WERI-Rb-1 (cell line): ENCODE results near the gene MAPK11.

Source experiments
- DNase-seq: peaks from one replicate; pipeline ENCODE4 v3.0.0-alpha.2; 2020
- H3K27ac ChIP-seq: fragments of 250-450 bp; sonication (Bioruptor Pico); 2 replicates; pipeline ENCODE4 v1.5.1; 2020; ENCODE audit warnings: mild to moderate bottlenecking, moderate library complexity
- H3K27me3 ChIP-seq: fragments of 250-450 bp; sonication (Bioruptor Pico); 2 replicates; pipeline ENCODE4 v1.5.1; 2021; ENCODE audit warnings: mild to moderate bottlenecking, low read depth, moderate library complexity; ENCODE audit not compliant: insufficient read depth, severe bottlenecking
- H3K36me3 ChIP-seq: fragments of 250-450 bp; sonication (Bioruptor Pico); 2 replicates; pipeline ENCODE4 v1.5.1; 2020; ENCODE audit warnings: mild to moderate bottlenecking, moderate library complexity
- H3K4me3 ChIP-seq: 2 replicates; pipeline ENCODE4 v1.5.1; 2011; ENCODE audit warnings: low read depth, mild to moderate bottlenecking, control low read depth, low read length
- H3K9me3 ChIP-seq: fragments of 250-450 bp; sonication (Bioruptor Pico); 2 replicates; pipeline ENCODE4 v1.5.1; 2021; ENCODE audit warnings: mild to moderate bottlenecking, moderate library complexity; ENCODE audit not compliant: severe bottlenecking
- CTCF ChIP-seq: IDR thresholded peaks from 2 replicates; pipeline ENCODE4 v1.5.1; 2011; ENCODE audit warnings: low read depth, mild to moderate bottlenecking, control low read depth, inconsistent platforms, low read length

Gene MAPK11

GRCh38 chr22:50266994-50267393 lies 3.2 kb downstream of the MAPK11 start:
- peaks cover 22% of the 10 kb centered on the region for H3K36me3 ChIP-seq
- no peak overlapping the region for H3K27ac ChIP-seq
- no peak overlapping the region for H3K4me3 ChIP-seq
- no peak for DNase-seq
- TF ChIP-seq CTCF, result no peak
- H3K9me3 ChIP-seq, result no peaks in the 10 kb centered on the region
- no peaks in the 10 kb centered on the region for H3K27me3 ChIP-seq

DNA sequence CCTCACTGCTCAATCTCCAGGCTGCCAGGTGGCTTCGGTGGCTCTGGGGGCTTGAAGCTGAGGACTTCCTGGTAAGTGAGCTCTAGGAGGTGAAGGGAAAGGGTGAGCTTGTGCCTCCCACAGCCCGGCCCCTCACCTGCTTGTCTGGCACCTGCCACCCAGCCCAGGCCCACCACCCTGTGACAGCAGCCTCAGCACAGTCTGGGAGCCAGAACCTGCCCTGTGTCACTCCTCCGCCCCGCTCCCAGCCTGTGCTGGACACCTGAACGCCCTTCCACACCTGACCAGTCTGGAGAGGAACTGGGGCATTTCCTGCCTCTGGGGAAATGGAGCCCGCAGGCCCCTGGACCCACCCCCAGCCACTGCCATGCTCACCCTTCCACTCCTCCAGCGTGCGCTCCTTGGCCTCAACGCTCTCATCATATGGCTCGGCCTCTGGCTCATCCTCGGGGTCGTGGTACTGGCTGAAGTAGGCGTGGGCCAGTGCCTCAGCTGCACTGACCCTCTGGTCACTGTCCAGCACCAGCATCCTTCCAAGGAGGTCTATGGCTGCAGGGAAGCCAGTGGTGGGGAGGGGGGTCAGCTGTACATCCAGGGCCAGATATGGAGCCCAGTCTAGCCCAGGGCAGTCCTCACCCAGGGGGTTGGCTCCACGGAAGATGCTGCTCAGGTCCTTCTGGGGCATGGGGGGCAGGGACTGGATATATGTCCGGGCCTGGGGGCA lies 5.1 kb downstream of the MAPK11 start:
- H3K4me3 ChIP-seq, result no peak overlapping the region
- H3K27me3 ChIP-seq, result no peaks in the 10 kb centered on the region
- no peaks in the 10 kb centered on the region for H3K9me3 ChIP-seq
- peaks cover 22% of the 10 kb centered on the region for H3K36me3 ChIP-seq
- TF ChIP-seq CTCF, result no peak
- no peak for DNase-seq
- no peak overlapping the region for H3K27ac ChIP-seq

DNA sequence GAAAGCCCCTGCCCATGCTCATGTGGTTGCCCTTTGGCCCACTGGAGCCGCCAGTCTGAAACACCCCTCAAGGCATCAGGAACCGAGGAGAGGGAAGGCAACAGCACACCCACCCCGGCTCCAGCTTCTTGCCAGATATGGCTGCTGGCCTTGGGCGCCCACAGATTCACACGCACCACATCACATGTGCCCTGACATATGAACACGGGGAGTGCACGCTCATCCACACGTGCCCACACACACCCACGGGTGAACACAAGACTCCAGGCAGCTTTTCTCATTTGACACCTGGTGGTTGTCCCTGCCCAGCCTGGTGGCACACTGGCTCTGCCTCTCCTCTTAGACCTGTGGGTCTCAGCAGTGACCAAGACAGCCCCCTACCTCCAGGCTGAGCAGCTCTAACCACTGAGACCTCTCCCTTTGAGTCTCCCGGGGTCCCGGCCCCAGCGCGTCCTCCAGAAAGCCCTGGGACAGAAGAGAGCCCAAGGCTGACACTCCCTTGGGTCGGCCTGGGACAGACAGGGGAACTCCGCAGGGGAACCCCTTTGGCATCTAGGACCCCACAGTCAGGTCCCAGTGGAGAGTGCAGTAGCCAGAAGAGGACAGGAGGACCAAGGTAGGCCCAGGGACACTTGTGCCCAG lies 6.0 kb downstream of the MAPK11 start:
- Histone ChIP-seq H3K36me3 (peaks cover 25% of the 10 kb centered on the region), H3K9me3 (no peaks in the 10 kb centered on the region), H3K27ac (no peak overlapping the region), H3K27me3 (no peaks in the 10 kb centered on the region), H3K4me3 (no peak overlapping the region)
- no peak for TF ChIP-seq CTCF
- DNase-seq, result no peak

- peak overlapping the region; percentile 15 for H3K4me3 ChIP-seq
- no peaks in the 10 kb centered on the region for H3K27me3 ChIP-seq
- H3K9me3 ChIP-seq, result no peaks in the 10 kb centered on the region
- no peak for TF ChIP-seq CTCF
- peaks cover 35% of the 10 kb centered on the region for H3K36me3 ChIP-seq
- DNase-seq, result peak; percentile 70
- H3K27ac ChIP-seq, result peak overlapping the region; percentile 80
These were observed 7.1 kb downstream of the MAPK11 start for GRCh38 chr22:50262973-50263617.

DNA sequence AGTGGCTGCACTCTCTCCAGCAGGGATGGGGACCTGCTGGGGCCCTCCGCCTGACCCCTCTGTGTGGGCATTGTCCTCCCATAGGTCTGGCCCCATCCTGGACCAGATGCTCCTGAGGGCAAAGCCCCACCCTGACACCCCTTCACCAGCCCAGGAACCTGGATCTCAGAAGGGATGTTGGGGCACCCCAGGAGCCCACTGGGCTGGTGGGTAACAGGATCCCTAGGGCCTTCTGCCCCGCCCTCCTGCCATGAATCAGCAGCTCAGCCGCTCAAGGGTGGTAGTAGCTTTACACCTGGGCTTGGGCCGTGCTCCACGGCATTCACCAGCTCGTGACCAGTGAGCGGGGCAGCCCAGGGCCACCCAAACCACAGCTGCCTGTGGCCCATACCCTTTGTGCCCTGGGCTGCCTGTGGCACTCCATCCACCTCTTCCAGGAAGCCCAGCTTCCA lies 7.7 kb downstream of the MAPK11 start:
- Histone ChIP-seq H3K36me3 (peaks cover 38% of the 10 kb centered on the region), H3K27ac (peak overlapping the region; percentile 80), H3K4me3 (peak overlapping the region; percentile 24), H3K9me3 (no peaks in the 10 kb centered on the region), H3K27me3 (no peaks in the 10 kb centered on the region)
- TF ChIP-seq CTCF, result no peak
- peak; percentile 53 for DNase-seq
